Lower leg skin (tissue), 3 donors: ENCODE measurements around the gene MECR.

Source experiments
- CTCF ChIP-seq, 3 donors: fragments of 450-650 bp; IDR thresholded peaks; one replicate each; pipeline ENCODE4 v1.5.1; 2016; ENCODE audit warnings: antibody characterized with exemption in 3 of 3, mild to moderate bottlenecking in 3 of 3, moderate library complexity in 2 of 3
- POLR2A ChIP-seq, 2 donors: fragments of 450-650 bp; IDR thresholded peaks; one replicate each; pipeline ENCODE4 v1.6.1; 2016 to 2017; ENCODE audit warnings: antibody characterized with exemption in 2 of 2, mild to moderate bottlenecking in 1 of 2, moderate library complexity in 1 of 2

GRCh38 chr1:29247044-29247443, 16.3 kb upstream of the MECR start:
- TF ChIP-seq CTCF (IDR thresholded peaks at IDR 0.05) (no peak), POLR2A (IDR thresholded peaks at IDR 0.05) (no peak)
